ENCODE data around the gene KCTD3.

- TF ChIP-seq POLR2AphosphoS5 (IDR thresholded peaks at IDR 0.05; ENCODE audit: low read depth) (no peak), REST (IDR thresholded peaks at IDR 0.05; ENCODE audit: insufficient replicate concordance, low read depth) (no peak)
Measured at GRCh38 chr1:215657047-215657446, 89.9 kb downstream of the KCTD3 start.

All from HL-60 (cell line).